ENCODE data around the gene SPAG16.

GRCh38 chr2:214311931-214312749, 1027.9 kb downstream of the SPAG16 start:
- TF ChIP-seq CTCF (IDR thresholded peaks at IDR 0.05) (no peak), POLR2A (IDR thresholded peaks at IDR 0.05) (no peak)

Data from tibial nerve (tissue), 3 donors.